ENCODE measurements around the gene SCRN1. TPM values are rescaled to one million over a fixed set of nuclear protein-coding genes. Genes with fewer than 3 reads are reported as not detected.

The SCRN1 gene
- total RNA-seq, 4 donors from 2014 or later: 63.6 to 105 (median 83.8) TPM

GRCh38 chr7:29955799-29956486 lies 33.7 kb downstream of the SCRN1 start:
- WGBS: 57% methylated on average over 8 of the region's 8 CpGs
- intact Hi-C loops (cut with DNase I): no loop called here
- Histone ChIP-seq H3K27me3 (no peaks in the 10 kb centered on the region), H3K4me1 (peaks cover 0 to 8% (median 0%) of the 10 kb centered on the region in 4 donors), H3K27ac (replicated peaks in 1 of 4) (no peak overlapping the region), H3K4me3 (no peak overlapping the region), H3K9me3 (no peaks in the 10 kb centered on the region), H3K36me3 (peaks cover 0 to 36% (median 14%) of the 10 kb centered on the region in 4 donors)
- no peak for DNase-seq (ENCODE audit: extremely low spot score)
- no peak for TF ChIP-seq CTCF (IDR thresholded peaks at IDR 0.05)
- no peak for TF ChIP-seq POLR2A (IDR thresholded peaks at IDR 0.05; ENCODE audit: low read depth)
- TF ChIP-seq POLR2AphosphoS5 (IDR thresholded peaks at IDR 0.05): no peak
- no peak for TF ChIP-seq EP300 (IDR thresholded peaks at IDR 0.05)

DNA sequence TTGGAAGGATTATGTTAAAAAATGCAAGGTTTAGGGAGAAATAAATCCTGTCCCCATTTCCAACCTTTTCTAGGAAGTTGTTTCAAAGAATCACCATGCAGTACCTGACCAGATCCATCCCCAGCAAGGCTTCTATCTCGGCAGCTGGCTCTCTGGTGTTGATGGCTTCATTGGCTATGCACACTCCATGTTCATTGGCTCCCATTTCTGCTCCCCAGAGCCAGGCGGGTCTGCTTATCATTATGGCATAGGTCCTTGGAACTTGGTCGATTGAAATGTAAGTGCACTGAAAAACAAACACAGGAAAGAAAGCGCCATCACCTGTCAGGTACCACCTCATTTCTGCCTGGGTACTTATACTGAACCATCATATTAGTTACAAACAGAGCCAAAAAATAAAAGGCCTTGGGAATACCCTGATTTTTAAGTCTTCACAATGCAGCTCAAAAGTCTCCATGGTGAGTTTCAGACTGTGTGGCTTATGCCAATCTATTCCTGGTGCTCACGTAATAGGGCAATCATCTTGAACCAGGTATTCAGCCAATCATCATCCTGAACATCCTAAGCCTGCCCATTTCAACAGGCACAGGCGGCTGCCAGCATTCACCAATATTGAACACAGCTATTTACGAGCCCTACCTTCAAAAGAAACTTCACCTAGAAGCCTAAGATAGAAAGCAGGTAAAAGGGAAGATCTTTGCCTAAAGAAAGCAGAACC lies 34.4 kb downstream of the SCRN1 start:
- Histone ChIP-seq H3K36me3 (peaks cover 0 to 43% (median 17%) of the 10 kb centered on the region in 4 donors), H3K4me1 (peaks cover 0 to 8% (median 0%) of the 10 kb centered on the region in 4 donors), H3K4me3 (no peak overlapping the region), H3K27me3 (no peaks in the 10 kb centered on the region), H3K27ac (replicated peaks in 1 of 4) (no peak overlapping the region), H3K9me3 (no peaks in the 10 kb centered on the region)
- no peak for DNase-seq (ENCODE audit: extremely low spot score)
- WGBS: 87% methylated on average over 7 of the region's 7 CpGs
- intact Hi-C loops (cut with DNase I): no loop called here
- TF ChIP-seq CTCF (IDR thresholded peaks at IDR 0.05) (no peak), POLR2AphosphoS5 (IDR thresholded peaks at IDR 0.05) (no peak), EP300 (IDR thresholded peaks at IDR 0.05) (no peak)

- TF ChIP-seq EP300 (IDR thresholded peaks at IDR 0.05): no peak
- TF ChIP-seq POLR2A (IDR thresholded peaks at IDR 0.05; ENCODE audit: low read depth): no peak
- TF ChIP-seq CTCF (IDR thresholded peaks at IDR 0.05): no peak
- no peak for TF ChIP-seq POLR2AphosphoS5 (IDR thresholded peaks at IDR 0.05)
- no peak for DNase-seq (ENCODE audit: extremely low spot score)
- no peak overlapping the region for H3K27ac ChIP-seq (replicated peaks in 1 of 4)
- H3K27me3 ChIP-seq: no peaks in the 10 kb centered on the region
- peaks cover 0 to 52% (median 21%) of the 10 kb centered on the region in 4 donors for H3K36me3 ChIP-seq
- peaks cover 0 to 8% (median 0%) of the 10 kb centered on the region in 4 donors for H3K4me1 ChIP-seq
- 74% methylated on average over 4 of the region's 4 CpGs for WGBS
- H3K4me3 ChIP-seq: no peak overlapping the region
- H3K9me3 ChIP-seq: no peaks in the 10 kb centered on the region
- intact Hi-C loops (cut with DNase I): no loop called here
Observed at GRCh38 chr7:29953726-29954347, 35.8 kb downstream of the SCRN1 start.

DNA sequence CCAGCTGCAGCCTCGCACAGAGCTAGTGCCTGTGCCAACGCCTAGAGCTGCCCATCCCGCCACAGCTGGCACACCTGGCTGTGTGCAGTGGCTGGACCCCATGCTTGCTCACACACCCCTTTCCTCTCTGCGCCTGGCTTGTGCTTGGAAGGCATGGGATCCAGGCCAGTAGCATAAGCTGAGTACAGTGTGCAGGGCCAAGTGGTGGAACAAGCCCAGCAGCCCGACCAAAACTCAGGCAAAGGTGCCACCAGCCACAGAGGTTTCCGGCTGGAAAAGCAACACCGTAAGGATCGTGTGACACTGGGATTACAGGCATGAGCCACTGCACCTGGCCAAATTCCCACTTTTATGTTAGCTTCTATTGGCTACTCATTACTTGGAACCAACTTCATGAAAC lies 38.4 kb downstream of the SCRN1 start:
- no peak overlapping the region for H3K4me3 ChIP-seq
- TF ChIP-seq CTCF (IDR thresholded peaks at IDR 0.05) (no peak), POLR2AphosphoS5 (IDR thresholded peaks at IDR 0.05) (no peak), EP300 (IDR thresholded peaks at IDR 0.05) (no peak)
- H3K27ac ChIP-seq (replicated peaks in 1 of 4): no peak overlapping the region
- DNase-seq (ENCODE audit: extremely low spot score): no peak
- H3K9me3 ChIP-seq: no peaks in the 10 kb centered on the region
- peaks cover 0 to 66% (median 21%) of the 10 kb centered on the region in 4 donors for H3K36me3 ChIP-seq
- WGBS: 89% methylated on average over 6 of the region's 8 CpGs
- intact Hi-C loops (cut with DNase I): no loop called here
- no peaks in the 10 kb centered on the region for H3K27me3 ChIP-seq
- H3K4me1 ChIP-seq: peaks cover 0 to 10% (median 0%) of the 10 kb centered on the region in 4 donors
